Endodermal cell (in vitro differentiated cells): ENCODE data around the gene CTNND2. TPM values are rescaled to one million over a fixed set of nuclear protein-coding genes. Genes with fewer than 3 reads are reported as not detected.

Experiments used
- DNase-seq: peaks from one replicate; pipeline ENCODE4 v3.0.0-alpha.2; 2017
- H3K27ac ChIP-seq: 2 replicates; pipeline ENCODE4 v1.5.1; 2013; ENCODE audit warnings: mild to moderate bottlenecking, low read depth, low read length, moderate library complexity
- H3K27me3 ChIP-seq: 2 replicates; pipeline ENCODE4 v1.6.1; 2013; ENCODE audit warnings: mild to moderate bottlenecking, low read length, moderate library complexity; ENCODE audit not compliant: insufficient read depth, control insufficient read depth, poor library complexity, severe bottlenecking
- H3K36me3 ChIP-seq: 2 replicates; pipeline ENCODE4 v1.7.0; 2013; ENCODE audit warnings: mild to moderate bottlenecking, low read length, moderate library complexity; ENCODE audit not compliant: control insufficient read depth, insufficient read depth
- H3K4me1 ChIP-seq: one replicate; pipeline ENCODE4 v1.7.0; 2013; ENCODE audit warnings: low read length; ENCODE audit not compliant: control insufficient read depth, insufficient read depth
- H3K4me3 ChIP-seq: 2 replicates; pipeline ENCODE4 v1.5.1; 2013; ENCODE audit warnings: mild to moderate bottlenecking, low read length, moderate library complexity
- H3K9ac ChIP-seq: 2 replicates; pipeline ENCODE4 v1.6.1; 2013; ENCODE audit warnings: mild to moderate bottlenecking, low read length, moderate library complexity; ENCODE audit not compliant: poor library complexity, severe bottlenecking; ENCODE audit errors: extremely low read depth
- H3K9me3 ChIP-seq: 2 replicates; pipeline ENCODE4 v1.6.1; 2013; ENCODE audit warnings: mild to moderate bottlenecking, low read length, moderate library complexity; ENCODE audit not compliant: control insufficient read depth
- H3K27ac Mint-ChIP-seq: 2 replicates; pipeline ENCODE4 v1.8.0; 2020; ENCODE audit warnings: mixed read lengths
- H3K27me3 Mint-ChIP-seq: 2 replicates; pipeline ENCODE4 v1.8.0; 2021; ENCODE audit warnings: mild to moderate bottlenecking, mixed read lengths; ENCODE audit not compliant: insufficient read depth
- H3K36me3 Mint-ChIP-seq: 2 replicates; pipeline ENCODE4 v1.8.0; 2020; ENCODE audit warnings: low read depth, mixed read lengths
- H3K4me1 Mint-ChIP-seq: 2 replicates; pipeline ENCODE4 v1.8.0; 2020; ENCODE audit warnings: mixed read lengths
- H3K4me3 Mint-ChIP-seq: 2 replicates; pipeline ENCODE4 v1.8.0; 2020; ENCODE audit warnings: mild to moderate bottlenecking, moderate library complexity, mixed read lengths
- H3K9me3 Mint-ChIP-seq: 2 replicates; pipeline ENCODE4 v1.8.0; 2020; ENCODE audit warnings: mild to moderate bottlenecking, mixed read lengths
- WGBS, 2 experiments: methylation state at CpG; one replicate each; pipeline versions ENCODE4 v1.1.5 to v1.1.7; 2013; ENCODE audit warnings: missing lambda C conversion rate in 2 of 2, mixed read lengths in 1 of 2; ENCODE audit not compliant: insufficient coverage in 1 of 2, insufficient read length in 1 of 2; 5-methylcytosine and 5-hydroxymethylcytosine counted together
- total RNA-seq, 2 donors: library from RNA; stranded (reverse); fragmentation: NEBNext Ultra II Directional in 1 of 2; extraction: Animal tissue kit (Norgen Biotek cat#: 25700) in 1 of 2; gene quantifications; 2 replicates in 1 of 2; 3 replicates in 1 of 2; pipeline ENCODE4 v1.2.1, GENCODE V29; 2021
- TF ChIP-seq, protein P1 (sequence below): fragments of 200-600 bp; sonication (generic); conservative IDR thresholded peaks from 2 replicates; pipeline ENCODE4 v1.5.0; 2021; ENCODE audit warnings: antibody characterized with exemption, mild to moderate bottlenecking

The CTNND2 gene
- total RNA-seq, 2 donors from 2014 or later, result 6.5 to 10.3 TPM

DNA sequence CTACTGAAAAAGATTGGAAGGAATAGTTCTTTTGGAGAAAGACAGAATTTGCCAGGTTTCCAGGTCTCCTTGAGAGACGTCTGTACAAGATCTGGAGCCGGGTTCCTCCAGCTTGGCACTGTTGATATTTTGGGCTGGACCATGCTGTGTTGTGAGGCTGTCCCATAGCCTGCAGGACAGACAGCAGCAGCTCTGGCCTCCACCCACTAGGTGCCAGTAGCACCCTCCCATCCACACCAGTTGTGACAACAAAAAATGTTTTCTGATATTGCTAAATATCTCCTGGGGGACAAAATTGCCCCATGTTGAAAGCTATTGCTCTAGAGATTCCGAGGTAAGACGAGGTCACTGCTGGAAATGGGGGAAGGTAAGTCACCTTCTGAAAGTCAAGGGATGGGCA lies 855.5 kb downstream of the CTNND2 start:
- TF ChIP-seq, protein P1, sequence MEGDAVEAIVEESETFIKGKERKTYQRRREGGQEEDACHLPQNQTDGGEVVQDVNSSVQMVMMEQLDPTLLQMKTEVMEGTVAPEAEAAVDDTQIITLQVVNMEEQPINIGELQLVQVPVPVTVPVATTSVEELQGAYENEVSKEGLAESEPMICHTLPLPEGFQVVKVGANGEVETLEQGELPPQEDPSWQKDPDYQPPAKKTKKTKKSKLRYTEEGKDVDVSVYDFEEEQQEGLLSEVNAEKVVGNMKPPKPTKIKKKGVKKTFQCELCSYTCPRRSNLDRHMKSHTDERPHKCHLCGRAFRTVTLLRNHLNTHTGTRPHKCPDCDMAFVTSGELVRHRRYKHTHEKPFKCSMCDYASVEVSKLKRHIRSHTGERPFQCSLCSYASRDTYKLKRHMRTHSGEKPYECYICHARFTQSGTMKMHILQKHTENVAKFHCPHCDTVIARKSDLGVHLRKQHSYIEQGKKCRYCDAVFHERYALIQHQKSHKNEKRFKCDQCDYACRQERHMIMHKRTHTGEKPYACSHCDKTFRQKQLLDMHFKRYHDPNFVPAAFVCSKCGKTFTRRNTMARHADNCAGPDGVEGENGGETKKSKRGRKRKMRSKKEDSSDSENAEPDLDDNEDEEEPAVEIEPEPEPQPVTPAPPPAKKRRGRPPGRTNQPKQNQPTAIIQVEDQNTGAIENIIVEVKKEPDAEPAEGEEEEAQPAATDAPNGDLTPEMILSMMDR, result peak; percentile 58
- Histone ChIP-seq H3K27ac (no peak overlapping the region), H3K27me3 (no peaks in the 10 kb centered on the region), H3K9ac (no peak overlapping the region), H3K9me3 (no peaks in the 10 kb centered on the region), H3K4me1 (no peaks in the 10 kb centered on the region), H3K4me3 (no peak overlapping the region), H3K36me3 (no peaks in the 10 kb centered on the region)
- DNase-seq, result no peak
- Mint-ChIP-seq H3K9me3 (no peaks in the 10 kb centered on the region), H3K4me3 (no peak overlapping the region), H3K4me1 (peaks cover 16% of the 10 kb centered on the region), H3K36me3 (no peaks in the 10 kb centered on the region), H3K27me3 (peaks cover 2% of the 10 kb centered on the region), H3K27ac (no peak overlapping the region)
- 91 to 100% methylated on average over 2 to 4 of the region's 4 CpGs for WGBS, 2 experiments

DNA sequence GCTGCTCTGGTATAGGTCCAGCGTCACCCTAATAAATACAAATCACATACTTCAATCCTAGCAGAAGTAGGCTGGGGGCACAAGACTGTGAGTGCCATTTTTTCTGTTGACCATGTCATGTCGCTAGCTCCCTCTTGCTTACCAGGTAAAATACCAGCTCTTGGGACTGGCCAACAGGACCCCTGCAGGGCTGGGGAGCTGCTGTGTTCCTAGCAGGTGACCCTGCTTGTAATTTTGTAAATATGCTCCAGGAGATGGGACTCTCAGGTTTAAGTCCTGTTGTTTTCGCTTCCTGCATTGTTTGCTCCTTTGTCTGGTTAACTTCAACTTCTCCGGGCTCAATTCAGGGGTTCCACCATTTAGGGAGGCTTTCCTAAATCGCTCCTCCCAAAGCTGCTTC lies 856.6 kb downstream of the CTNND2 start:
- peaks cover 16% of the 10 kb centered on the region for H3K4me1 Mint-ChIP-seq
- H3K27me3 Mint-ChIP-seq, result peaks cover 2% of the 10 kb centered on the region
- Histone ChIP-seq H3K9ac (no peak overlapping the region), H3K36me3 (no peaks in the 10 kb centered on the region), H3K4me1 (no peaks in the 10 kb centered on the region), H3K4me3 (no peak overlapping the region), H3K9me3 (no peaks in the 10 kb centered on the region), H3K27ac (no peak overlapping the region), H3K27me3 (no peaks in the 10 kb centered on the region)
- DNase-seq, result no peak
- WGBS, 2 experiments, result 94 to 100% methylated on average over 1 to 5 of the region's 5 CpGs
- no peaks in the 10 kb centered on the region for H3K9me3 Mint-ChIP-seq
- no peaks in the 10 kb centered on the region for H3K36me3 Mint-ChIP-seq
- no peak overlapping the region for H3K4me3 Mint-ChIP-seq
- H3K27ac Mint-ChIP-seq, result no peak overlapping the region
- TF ChIP-seq, protein P1, result no peak

DNA sequence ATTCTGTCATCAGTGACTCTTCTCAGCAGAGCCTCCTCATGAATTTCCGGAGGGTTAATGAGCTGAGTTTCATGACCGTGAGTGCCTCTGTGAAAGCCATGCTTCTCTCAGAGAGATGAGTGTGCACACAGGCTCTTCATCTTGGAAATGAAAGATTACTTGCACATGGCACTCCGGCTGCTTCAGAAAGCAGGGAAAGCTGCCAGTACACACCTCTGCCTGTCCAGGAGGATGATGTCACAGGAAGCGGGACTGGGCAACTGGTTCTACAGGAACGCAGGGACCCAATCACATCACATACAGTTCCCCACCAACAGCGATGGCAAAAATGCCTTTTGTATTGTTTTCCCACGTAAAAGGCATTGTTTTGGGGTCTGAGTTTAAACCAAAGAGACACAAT lies 857.2 kb downstream of the CTNND2 start:
- no peak for DNase-seq
- H3K27ac ChIP-seq, result no peak overlapping the region
- WGBS, 2 experiments, result 93 to 100% methylated on average over 4 to 7 of the region's 7 CpGs
- Mint-ChIP-seq H3K4me1 (peaks cover 16% of the 10 kb centered on the region), H3K36me3 (no peaks in the 10 kb centered on the region), H3K9me3 (no peaks in the 10 kb centered on the region), H3K27ac (no peak overlapping the region), H3K27me3 (peaks cover 2% of the 10 kb centered on the region), H3K4me3 (no peak overlapping the region)
- no peak overlapping the region for H3K9ac ChIP-seq
- no peaks in the 10 kb centered on the region for H3K27me3 ChIP-seq
- TF ChIP-seq, protein P1, result no peak
- H3K9me3 ChIP-seq, result no peaks in the 10 kb centered on the region
- no peak overlapping the region for H3K4me3 ChIP-seq
- H3K4me1 ChIP-seq, result no peaks in the 10 kb centered on the region
- no peaks in the 10 kb centered on the region for H3K36me3 ChIP-seq
